Measurements from ENCODE around the gene TECR. TPM values are rescaled to one million over a fixed set of nuclear protein-coding genes. Genes with fewer than 3 reads are reported as not detected.

TECR gene
- total and polyA plus RNA-seq, 9 of the 15 experiments (the other 6 are each of a cell fraction or from before 2014, with no cell fraction given), result 29.3 to 211 (median 81.4) TPM

- H3K4me3 ChIP-seq, result no peak overlapping the region
- H3K9ac ChIP-seq (ENCODE audit: insufficient read depth in 1 of 2, low read depth in 2 of 2, low read length in 2 of 2), result peak overlapping the region in 1 of 2 experiments; percentile 81; a peak in 2 of 4 replicates
- H3K9me3 ChIP-seq (replicated peaks; ENCODE audit: control insufficient read depth, insufficient read depth, low read depth, low read length), result no peaks in the 10 kb centered on the region
- 10% methylated on average over 18 of the region's 18 CpGs for WGBS (ENCODE audit: insufficient coverage, low coverage, missing lambda C conversion rate)
- peaks cover 9% of the 10 kb centered on the region; the same call in 1 of the 3 replicates for H3K36me3 ChIP-seq (ENCODE audit: control insufficient read depth, insufficient read depth, low read length)
- no TSS peak for BruUV-seq (replicated peaks)
- FAIRE-seq, result peak; percentile 92
- POLR2A ChIA-PET, result interaction anchor here (0.6 to 1.9 kb wide), 4 partner anchors 9 to 177 kb away, joined by 3 to 6 read pairs (median 4); partner anchors contain the start of gene DNAJB1
- peaks cover 18% of the 10 kb centered on the region for H4K20me1 ChIP-seq (replicated peaks; ENCODE audit: control insufficient read depth, insufficient read depth, low read length)
- intact Hi-C loops (cut with micrococcal nuclease) (loop anchor here (10.0 kb wide), 1 partner anchor 122 kb away; the partner anchor contains the start of gene PKN1), in situ Hi-C loops (cut with MboI) (no loop called here)
- H3K79me2 ChIP-seq (ENCODE audit: control insufficient read depth, insufficient read depth, low read length), result peaks cover 81% of the 10 kb centered on the region
- ATAC-seq, result peak; percentile 94
- CTCF ChIA-PET (ENCODE audit: low intra/inter-chr PET ratio), result interaction anchor here (0.6 kb wide), 1 partner anchor 20 kb away, joined by 3 read pairs; no protein-coding TSS in a partner anchor
- peaks cover 2% of the 10 kb centered on the region for H3K9me1 ChIP-seq (ENCODE audit: control insufficient read depth, insufficient read depth, low read length)
- H3K27ac ChIP-seq (ENCODE audit: extremely low read depth, low read depth, low read length), result peak overlapping the region; percentile 43; the same call in 1 of the 3 replicates
- H3K4me1 ChIP-seq (replicated peaks in 1 of 2; ENCODE audit: control insufficient read depth in 2 of 2, insufficient read depth in 2 of 2, low read length in 2 of 2), result peaks cover 12 to 74% of the 10 kb centered on the region in 2 experiments; a peak in 4 of 5 replicates
- no peak overlapping the region for H2AFZ ChIP-seq (ENCODE audit: low read depth, low read length)
- DNase-seq (ENCODE audit: extremely low read depth in 1 of 4, low spot score in 3 of 4), result peak; percentile 81 to 88 (median 82)
- H3K4me2 ChIP-seq (ENCODE audit: insufficient read depth, low read length), result peak overlapping the region; percentile 80
- no peaks in the 10 kb centered on the region for H3K27me3 ChIP-seq (ENCODE audit: control insufficient read depth in 2 of 2, insufficient read depth in 2 of 2, low read length in 2 of 2)
- TF ChIP-seq SPI1 (IDR thresholded peaks at IDR 0.05; ENCODE audit: borderline replicate concordance, low read depth, low read length) (no peak), ZBTB7A (IDR thresholded peaks at IDR 0.05; ENCODE audit: borderline replicate concordance, control insufficient read depth, low read depth, low read length) (peak; percentile 18; the same call in 1 of the 2 replicates), RBM15 (IDR thresholded peaks at IDR 0.05; ENCODE audit: insufficient read depth, low read length) (no peak), SREBF1 (IDR thresholded peaks at IDR 0.05; ENCODE audit: borderline replicate concordance, low read depth, low read length) (no peak), ZFPM2 (CRISPR knock-in tag; IDR thresholded peaks at IDR 0.05) (no peak), ZFP91 (CRISPR knock-in tag; IDR thresholded peaks at IDR 0.05) (no peak), NFATC3 (IDR thresholded peaks at IDR 0.05) (no peak), ELF2 (CRISPR knock-in tag; IDR thresholded peaks at IDR 0.05) (no peak), GMEB1 (CRISPR knock-in tag; IDR thresholded peaks at IDR 0.05) (no peak), FOS (IDR thresholded peaks at IDR 0.05; ENCODE audit: extremely low read depth, insufficient read length) (no peak), UBTF (IDR thresholded peaks at IDR 0.05; ENCODE audit: borderline replicate concordance in 1 of 2, low read depth in 2 of 2, low read length in 2 of 2) (no peak), PHB (CRISPR knock-in tag; IDR thresholded peaks at IDR 0.05) (no peak), ZNF699 (CRISPR knock-in tag; IDR thresholded peaks at IDR 0.05; ENCODE audit: insufficient replicate concordance) (no peak), PTRF (tag; IDR thresholded peaks at IDR 0.05) (no peak), ZBTB43 (CRISPR knock-in tag; IDR thresholded peaks at IDR 0.05) (no peak)
Measured at GRCh38 chr19:14556662-14557188, 27.3 kb downstream of the TECR start.
